ENCODE data around the gene HK2. TPM values are rescaled to one million over a fixed set of nuclear protein-coding genes. Genes with fewer than 3 reads are reported as not detected.
"Not testable (repeated sequence)": the region's sequence is repeated elsewhere in the genome, so short reads cannot be mapped to it uniquely, and the experiment has no call there.

The HK2 gene
- total RNA-seq, 1 donor from 2014 or later: 15.7 TPM

DNA sequence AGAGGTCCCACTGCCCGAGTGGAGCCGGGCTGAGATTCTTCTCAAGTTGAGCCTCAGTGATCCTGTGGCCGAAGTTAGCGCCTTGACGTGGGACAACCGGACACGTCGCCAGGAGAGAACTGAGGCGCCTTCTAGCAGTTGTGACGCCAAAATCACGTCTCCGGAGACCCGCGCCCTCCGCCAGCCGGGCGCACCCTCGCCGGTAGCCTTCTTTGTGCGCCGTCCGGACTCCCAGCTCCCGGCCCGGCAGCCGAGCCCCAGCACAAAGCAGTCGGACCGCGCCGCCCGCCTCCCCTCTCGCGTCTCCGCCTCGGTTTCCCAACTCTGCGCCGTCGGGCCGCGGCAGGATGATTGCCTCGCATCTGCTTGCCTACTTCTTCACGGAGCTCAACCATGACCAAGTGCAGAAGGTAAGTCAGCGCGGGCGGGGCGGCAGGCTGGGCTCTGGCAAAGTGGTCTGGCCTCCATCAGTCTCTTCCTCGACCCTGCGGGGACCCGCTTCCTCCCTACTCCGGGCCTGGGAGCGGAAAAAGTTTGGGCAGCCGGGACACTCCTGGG, 386 bp downstream of the HK2 start:
- ATAC-seq; DNase-seq (ENCODE audit: low spot score); intact Hi-C loops (cut with DNase I): not testable (repeated sequence)

DNA sequence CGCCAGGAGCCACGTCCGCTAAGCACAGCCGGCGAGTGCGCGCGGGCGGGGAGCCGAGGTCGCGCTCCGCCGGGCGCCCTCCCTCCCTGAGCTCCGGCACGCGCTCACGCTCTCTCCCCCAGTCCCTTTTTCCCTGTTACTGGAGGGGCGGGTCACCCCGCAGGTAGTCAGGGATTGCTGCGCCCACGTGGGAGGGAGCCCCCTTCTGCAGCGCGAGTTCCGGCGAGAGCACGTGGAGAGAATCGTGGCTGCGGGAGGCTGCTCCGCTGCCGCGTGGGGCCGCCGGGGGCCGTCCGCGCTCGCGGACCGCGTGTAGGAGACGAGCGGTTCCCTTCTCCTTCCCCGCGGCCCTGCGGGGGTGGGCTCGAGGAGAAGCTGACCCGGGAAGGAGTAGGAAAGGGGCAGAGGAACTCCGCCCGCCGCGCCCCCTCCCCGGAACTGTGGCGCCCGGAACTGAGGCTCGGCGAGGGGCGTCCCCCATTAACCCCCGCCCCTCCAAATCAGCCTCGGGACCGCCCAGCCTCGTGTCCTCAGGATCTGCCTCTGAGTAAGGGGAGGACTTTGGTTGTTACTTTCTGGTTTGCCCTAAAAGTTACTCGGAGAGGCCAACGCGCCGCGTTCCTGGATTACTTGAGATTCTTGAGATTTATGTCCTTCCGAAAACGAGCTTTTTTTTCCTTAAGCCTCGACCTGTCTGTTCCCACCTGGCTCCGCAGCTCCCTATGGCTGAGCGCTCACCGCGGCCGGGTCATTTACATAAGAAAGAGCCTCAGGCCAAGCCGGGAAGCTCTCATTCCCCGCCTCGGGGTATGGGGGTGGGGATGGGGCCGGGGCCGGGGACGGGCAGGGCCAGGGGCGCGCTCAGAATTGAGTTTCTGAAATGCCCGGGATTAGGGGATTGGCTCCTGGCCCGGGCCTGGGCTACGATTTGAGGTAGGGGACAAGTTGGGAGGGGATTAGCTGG, 1.1 kb downstream of the HK2 start:
- DNase-seq (ENCODE audit: low spot score): no peak
- intact Hi-C loops (cut with DNase I): no loop called here
- peak; percentile 51 for ATAC-seq

DNA sequence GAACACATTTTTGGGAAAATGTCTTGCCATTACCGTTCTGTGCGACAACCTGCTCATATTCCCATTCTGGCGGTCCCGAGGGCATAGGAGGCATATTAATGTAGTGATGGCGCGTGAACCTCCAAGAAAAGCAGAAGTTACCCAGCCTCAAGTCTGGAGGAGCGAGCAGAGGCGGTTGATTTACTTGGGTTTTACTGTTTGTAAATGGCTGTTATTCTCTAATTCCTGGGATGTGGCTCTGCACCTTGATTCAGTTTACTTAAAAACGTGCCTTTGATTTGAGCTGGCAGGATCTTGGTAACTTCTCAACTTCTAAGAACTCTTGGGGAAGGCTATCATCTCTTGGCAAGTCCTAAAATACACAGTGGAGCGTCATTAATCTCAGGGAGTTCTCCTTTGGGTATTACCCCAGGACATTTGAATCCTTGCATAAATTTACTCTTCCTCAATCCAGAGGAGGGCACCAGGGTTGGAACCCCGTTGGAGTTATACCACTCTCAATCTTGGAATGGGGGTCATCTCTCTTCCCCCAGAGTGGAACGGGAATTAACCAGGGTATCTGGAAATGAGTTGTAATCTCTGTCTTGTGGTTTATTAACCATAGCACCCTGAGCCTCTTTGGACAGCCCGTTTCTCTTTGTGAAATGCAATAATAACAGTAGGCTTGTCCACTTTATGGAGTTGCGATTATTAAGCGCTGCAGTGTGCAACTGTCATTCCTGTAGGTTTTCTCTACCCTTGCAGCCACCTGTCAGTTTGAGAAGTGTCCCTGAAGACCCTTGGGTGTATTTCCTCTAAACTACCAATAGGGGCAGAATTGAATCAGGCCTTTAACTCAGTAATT, 2.1 kb downstream of the HK2 start:
- ATAC-seq: peak; percentile 7
- intact Hi-C loops (cut with DNase I): no loop called here
- DNase-seq (ENCODE audit: low spot score): no peak

DNA sequence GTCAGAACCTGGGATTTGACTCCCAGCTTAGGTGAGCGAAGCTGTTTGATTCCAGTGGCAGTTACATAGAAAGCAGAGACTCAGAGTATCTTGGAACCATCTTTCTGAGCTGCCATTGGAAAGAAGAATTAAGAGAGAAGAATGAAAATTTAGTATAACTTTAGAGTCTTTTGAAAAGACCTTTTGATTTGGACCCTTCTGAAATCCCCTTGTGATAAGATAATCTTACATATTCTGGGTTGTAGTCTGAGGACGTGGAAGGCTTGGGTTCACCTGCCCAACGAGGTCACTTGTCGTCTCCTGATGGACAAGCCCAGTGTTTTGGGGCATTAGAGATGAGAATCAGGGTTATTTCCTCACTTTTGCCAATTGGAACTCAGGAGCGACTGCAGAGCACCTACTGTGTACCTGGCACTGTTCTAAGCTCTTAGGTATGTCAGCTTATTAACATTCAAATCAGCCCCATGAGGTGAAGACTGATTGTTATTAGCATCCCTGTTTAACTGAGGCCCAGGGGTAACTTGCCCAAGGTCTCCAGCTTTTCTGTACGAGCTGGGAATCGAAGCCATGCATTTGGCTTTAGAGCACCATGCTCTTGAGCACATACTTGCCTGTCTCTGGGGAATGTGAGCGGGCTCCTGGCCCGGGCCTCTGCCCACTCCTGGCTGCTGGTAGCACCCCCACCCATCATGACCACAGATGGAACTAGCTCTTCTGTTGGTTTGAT, 2.9 kb downstream of the HK2 start:
- DNase-seq (ENCODE audit: low spot score) (no peak), ATAC-seq (no peak)
- intact Hi-C loops (cut with DNase I): no loop called here

DNA sequence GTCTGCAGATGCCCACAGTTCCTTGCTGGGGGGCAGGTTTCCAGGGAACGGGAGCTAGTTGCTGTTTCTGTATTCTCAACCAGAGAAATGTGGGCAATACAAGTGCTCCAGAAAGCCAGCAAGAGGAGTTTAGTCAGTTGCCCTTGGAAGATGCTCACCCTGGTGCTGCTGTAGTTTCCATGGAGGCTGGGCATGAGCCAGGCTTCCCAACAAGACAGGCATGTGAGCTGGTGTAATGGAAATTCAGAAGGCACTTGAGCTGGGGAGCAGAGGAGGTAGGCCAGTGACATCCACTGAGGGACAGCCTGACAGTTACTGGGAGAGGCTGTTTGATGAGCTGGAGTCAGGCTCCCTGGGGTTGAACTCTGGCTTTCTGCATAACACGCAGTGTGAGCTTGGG, 7.7 kb downstream of the HK2 start:
- no peak for ATAC-seq

DNA sequence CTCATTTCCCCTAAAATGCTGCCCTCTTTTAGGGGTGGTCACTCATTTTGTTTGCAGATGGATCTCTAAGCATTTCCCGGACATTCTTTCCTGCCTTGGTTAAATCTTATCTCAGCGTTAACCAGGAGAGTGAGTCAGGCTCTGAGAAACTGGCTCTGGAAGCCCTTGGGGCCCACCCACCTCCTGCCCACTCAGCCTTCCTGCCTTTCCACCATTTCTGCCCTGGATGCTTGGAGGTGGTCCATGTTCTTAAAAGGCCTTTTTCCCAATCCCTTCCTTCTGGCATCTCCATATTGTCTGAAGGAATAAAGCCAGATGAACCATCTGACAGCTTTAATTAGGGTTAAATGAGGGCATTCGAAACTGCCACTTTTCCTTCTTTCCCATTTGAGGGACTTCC, 9.5 kb downstream of the HK2 start:
- ATAC-seq (no peak), DNase-seq (ENCODE audit: low spot score) (no peak)
- intact Hi-C loops (cut with DNase I): no loop called here

More for the DNA sequence above, 7.7 kb downstream of the HK2 start:
- intact Hi-C loops (cut with DNase I): no loop called here
- no peak for DNase-seq (ENCODE audit: low spot score)

DNA sequence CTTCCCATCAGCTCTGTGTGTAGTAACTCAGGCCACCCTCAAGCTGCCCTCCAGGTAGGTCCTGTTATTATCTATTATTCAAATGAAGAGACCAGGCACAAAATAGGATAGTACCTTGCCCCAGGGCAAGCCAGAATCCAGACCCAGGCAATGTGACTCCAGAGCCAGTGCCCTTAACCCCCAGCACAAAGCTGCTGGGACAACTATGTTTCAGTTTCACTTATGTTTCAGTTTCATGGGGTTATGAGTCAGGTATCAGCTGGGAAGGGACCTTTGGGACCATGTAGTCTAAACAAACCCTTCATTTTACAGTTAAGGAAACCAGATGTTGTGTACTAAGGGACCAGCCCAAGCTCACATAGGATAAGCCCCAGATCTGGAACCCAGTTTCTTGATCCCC, 10.0 kb downstream of the HK2 start:
- ATAC-seq (peak; percentile 59), DNase-seq (ENCODE audit: low spot score) (no peak)
- intact Hi-C loops (cut with DNase I): no loop called here

DNA sequence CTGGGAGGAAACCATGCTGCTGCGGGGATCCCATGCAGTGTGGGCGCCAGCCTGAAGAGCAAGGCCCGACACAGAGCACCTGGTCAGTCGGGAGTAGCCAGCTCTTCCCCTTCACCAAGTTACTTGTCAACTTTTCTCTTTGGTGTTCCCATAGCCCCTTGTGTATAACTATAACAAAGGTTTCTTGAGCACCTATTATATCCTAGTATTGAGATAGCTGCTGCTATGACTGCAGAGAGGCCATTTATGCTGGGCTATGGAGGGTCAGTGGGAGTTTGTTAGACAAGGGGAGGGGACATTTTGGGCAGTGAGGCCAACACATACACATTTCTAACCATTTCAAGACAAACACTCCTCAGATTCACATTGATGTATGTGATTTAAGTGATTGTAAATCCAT, 10.8 kb downstream of the HK2 start:
- ATAC-seq: no peak

DNA sequence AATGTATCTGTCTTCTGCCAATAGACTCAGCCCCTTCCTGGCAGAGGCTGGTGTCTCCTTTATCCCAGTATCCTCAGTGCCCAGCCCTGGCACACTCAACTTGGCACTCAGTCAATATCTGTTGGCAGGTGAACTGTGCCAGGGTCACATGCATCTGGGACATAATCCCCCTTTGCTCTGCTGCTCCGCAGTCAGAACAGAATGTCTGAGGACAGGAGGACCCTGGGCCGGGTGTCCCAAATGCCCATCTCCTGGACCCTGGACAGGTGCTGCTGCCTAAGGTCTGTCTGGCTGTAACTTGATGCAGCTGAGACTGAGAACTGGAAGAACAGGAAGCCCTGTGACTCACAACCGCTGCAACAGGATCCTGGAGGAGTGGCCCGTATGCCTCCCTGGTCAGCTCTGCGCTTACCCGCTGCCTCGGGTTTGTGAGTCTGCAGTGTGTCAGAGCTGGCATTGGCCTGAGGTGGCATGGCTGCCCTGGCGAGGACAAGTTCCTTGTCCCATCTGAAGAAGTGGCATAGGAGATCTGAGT, 11.4 kb downstream of the HK2 start:
- intact Hi-C loops (cut with DNase I): no loop called here
- peak; percentile 75 for DNase-seq (ENCODE audit: low spot score)
- ATAC-seq: peak; percentile 81

More for the DNA sequence above, 10.8 kb downstream of the HK2 start:
- no peak for DNase-seq (ENCODE audit: low spot score)
- intact Hi-C loops (cut with DNase I): no loop called here

DNA sequence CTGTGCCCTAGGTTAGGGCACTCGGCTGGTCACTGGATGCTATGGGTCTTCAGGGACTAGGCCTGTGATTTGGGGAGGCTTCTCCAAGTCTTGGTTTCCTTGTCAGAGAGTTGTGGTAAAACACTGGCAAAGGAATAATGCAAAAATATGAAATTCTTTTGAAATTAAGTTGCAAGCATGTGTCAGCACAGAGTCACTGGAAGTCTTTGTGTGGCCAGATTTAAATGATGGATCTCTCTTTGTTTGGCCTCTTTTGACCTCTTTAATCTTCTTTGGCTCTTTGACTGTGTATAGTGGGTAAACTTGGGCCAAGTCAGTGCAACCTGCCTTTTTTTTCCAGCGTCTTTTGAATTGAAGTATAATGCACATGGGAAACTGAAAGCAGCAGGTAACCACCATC, 12.1 kb downstream of the HK2 start:
- intact Hi-C loops (cut with DNase I): no loop called here
- DNase-seq (ENCODE audit: low spot score) (no peak), ATAC-seq (peak; percentile 3)

DNA sequence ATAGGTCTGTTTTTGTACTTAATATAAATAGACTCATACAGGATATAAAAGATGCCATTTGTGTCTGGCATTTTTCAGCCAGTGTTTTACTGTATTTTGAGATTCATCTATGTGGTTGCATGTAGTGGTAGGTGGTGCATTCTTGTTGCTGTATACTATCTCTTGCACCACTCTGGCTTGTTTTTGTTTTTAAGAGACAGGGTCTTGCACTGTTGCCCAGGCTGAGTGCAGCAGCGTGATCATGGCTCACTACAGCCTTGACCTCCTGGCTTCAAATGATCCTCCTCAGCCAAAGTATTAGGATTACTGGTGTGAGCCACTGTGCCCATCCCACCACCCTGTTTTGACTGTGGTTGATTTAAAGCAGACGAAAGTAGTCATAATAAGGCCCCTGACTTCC, 12.6 kb downstream of the HK2 start:
- intact Hi-C loops (cut with DNase I): no loop called here
- DNase-seq (ENCODE audit: low spot score) (no peak), ATAC-seq (no peak)

DNA sequence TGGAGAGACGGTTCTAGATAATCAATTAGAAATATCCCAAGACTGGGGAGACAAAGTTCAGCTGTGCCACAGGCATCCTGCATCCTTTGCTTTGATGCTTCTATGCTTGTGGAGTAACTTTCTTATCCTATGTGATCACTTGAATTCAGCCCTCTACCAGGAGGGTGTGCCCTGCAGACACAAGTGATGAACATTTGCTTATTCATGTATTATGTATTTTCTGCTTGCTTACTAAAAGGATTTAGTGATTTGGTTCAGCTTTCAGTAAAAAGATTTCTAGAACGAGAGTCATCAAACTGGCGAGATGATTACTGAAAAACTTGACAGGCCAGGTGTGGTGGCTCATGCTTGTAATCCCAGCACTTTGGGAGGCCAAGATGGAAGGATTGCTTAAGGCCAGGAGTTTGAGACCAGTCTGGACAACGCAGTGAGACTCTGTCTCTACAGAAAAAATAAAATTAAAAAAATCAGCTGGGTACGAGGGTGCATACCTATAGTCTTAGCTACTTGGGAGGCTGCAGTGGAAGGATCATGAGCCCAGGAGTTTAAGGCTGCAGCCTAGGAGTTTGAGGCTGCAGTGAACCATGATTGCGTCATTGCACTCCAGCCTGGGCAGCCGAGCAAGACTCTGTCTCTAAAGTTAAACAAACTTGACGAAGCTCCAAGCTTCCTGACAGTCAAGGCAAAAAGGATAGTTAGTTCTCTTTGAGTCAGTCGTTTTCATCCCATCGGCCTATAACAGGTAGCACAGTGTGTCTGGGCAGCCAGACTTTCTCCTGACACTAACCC, 13.3 kb downstream of the HK2 start:
- intact Hi-C loops (cut with DNase I): no loop called here
- no peak for DNase-seq (ENCODE audit: low spot score)
- no peak for ATAC-seq

DNA sequence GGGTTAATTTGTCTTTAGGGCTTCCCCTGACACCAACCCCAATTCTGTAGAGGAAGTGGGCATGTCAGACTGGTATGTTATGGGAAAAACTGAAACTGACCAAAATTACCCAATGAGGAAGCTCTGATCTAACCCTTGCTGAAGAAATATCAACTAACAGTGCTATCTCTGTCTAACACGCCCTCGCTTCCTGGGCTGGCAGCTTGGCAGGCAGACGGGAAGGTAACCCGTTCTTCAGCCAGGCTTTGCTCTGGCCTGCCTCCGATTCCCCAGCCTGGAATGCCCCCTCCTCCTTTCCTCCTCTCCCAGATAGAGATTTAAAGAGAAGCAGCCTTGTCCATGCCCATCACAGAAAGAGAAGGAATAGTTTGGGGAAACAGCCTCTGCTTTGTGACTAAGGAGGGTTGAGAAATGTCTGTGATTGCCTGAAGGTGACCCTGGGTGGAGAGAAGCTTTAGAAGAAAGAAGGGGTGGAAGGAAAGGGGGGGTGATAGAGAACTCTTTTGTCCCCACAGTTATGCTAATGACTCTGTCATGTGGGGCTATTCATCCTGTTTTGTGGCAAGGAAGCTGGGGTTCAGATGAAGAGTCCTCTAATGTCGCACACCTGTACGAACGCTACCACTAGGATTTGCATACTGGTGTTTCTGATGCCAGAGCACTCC, 15.4 kb downstream of the HK2 start:
- DNase-seq (ENCODE audit: low spot score): no peak
- intact Hi-C loops (cut with DNase I): no loop called here
- peak; percentile 49 for ATAC-seq

DNA sequence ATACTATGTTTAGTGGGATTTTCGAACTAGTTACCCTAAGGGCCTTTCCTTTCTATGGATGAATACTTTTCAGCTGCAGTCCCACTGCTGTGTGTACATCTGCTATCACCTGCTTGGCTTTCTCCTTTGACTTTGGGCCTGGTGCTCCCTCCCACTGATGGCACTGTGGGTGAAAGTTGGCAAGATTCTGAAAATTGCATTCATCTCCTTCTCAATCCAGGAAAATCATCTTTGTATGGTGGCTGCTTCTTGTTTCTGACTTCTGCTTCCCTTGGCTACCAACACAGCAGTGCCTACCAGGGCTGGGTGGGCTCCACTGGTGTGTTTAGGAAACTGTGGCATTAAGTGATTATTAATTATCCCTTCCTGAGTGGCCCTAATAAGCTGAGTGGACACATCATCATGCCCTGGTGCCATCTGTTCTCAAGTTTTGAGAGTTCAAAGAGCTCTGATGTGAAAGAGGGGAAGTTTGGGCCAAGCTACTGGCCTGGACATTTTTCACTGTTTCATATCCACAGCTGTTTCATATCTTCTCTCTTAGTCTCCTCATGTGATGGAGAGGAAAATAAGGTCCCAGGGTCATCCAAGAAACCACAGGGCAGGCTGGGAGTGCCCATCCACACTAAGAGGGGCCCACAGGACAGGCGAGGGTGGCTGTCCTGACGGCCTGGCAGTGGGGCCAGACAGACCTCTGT, 16.7 kb downstream of the HK2 start:
- no peak for DNase-seq (ENCODE audit: low spot score)
- no peak for ATAC-seq
- intact Hi-C loops (cut with DNase I): no loop called here

DNA sequence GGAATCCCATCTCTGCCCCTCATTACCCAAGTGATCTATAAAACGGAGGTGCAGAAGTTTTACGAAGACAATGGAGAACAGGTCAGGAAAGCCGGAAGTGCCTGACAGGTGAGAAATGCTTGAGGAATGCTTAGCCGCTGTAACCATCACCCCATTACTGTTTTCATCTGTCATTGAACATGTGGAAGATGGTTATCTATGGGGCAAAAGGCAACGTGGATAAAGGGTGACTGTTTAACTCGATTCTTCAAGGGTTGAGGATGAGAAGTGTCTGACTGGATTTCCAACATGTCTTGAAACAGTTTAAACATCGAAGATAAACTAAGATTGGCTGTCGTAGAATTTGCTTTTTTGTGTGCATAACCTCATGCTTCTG, 17.3 kb downstream of the HK2 start:
- ATAC-seq (no peak), DNase-seq (ENCODE audit: low spot score) (no peak)
- intact Hi-C loops (cut with DNase I): no loop called here

DNA sequence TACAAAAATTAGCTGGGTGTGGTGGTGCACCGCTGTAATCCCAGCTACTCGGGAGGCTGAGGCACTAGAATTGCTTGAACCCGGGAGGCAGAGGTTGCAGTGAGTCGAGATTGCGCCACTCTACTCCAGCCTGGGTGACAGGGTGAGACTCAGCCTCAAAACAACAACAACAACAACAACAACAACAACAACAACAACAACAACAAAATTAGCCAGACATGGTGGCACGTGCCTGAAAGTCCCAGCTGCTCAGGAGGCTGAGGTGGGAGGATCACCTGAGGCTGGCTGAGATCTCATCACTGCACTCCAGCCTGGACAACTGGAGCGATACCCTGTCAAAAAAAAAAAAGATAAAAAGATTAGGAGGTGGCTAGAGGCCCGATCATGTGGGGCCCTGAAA, 19.4 kb downstream of the HK2 start:
- DNase-seq (ENCODE audit: low spot score); ATAC-seq; intact Hi-C loops (cut with DNase I): not testable (repeated sequence)

DNA sequence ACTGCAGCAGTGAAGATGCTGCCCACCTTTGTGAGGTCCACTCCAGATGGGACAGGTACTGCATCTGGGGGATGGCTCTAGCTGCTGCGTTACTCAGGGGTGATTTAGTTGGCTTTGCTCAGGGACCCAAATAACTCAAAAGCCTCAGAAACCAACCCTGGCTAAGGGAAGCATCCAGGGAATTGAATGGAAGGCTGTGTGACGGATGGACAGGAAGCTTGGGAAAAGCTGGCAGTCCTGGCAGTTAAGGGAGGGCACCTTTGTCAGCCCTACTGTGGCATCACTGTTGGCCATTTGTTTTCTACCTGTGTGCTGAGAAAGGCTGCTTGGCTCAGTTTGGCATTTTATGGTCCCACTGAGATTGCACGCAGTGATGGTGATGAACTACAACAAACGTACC, 20.5 kb downstream of the HK2 start:
- ATAC-seq (no peak), DNase-seq (ENCODE audit: low spot score) (no peak)
- intact Hi-C loops (cut with DNase I): no loop called here
